ENCODE measurements around the gene HPCAL1.

GRCh38 chr2:10371441-10372196 is 68.9 kb downstream of the HPCAL1 start:
- TF ChIP-seq CTCF (IDR thresholded peaks at IDR 0.05; ENCODE audit: insufficient read depth, low read depth, low read length): no peak
- no peak for TF ChIP-seq EZH2 (IDR thresholded peaks at IDR 0.05; ENCODE audit: insufficient read depth, low read length)
